ENCODE results near the gene MCC. TPM values are rescaled to one million over a fixed set of nuclear protein-coding genes. Genes with fewer than 3 reads are reported as not detected.

The MCC gene
- total and polyA plus RNA-seq, 12 donors = 4.2 to 34.1 (median 25.2) TPM

DNA sequence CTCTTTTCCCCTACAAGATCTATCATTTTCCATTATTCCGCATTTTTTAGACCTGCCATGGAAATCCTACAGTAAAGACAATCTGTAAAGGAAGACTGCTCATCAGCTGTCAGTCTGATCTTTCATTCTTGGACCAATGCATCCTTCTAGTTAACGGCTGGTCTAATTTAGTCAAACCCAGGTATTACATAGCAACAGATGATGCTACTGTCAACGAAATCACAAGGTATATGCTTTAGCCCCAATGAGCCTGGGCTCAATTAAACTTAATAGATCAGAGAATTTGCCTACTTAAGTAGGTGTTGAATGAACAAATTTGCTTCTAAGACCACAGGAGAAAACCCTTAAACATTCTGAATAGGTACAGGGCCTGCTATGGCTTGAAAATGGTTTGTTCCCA lies 260.5 kb downstream of the MCC start:
- no peak overlapping the region for H3K4me3 ChIP-seq
- peaks cover 0 to 67% (median 56%) of the 10 kb centered on the region in 9 donors for H3K4me1 ChIP-seq
- H3K27ac ChIP-seq = no peak overlapping the region
- H3K27me3 ChIP-seq = no peaks in the 10 kb centered on the region
- TF ChIP-seq, protein P1, sequence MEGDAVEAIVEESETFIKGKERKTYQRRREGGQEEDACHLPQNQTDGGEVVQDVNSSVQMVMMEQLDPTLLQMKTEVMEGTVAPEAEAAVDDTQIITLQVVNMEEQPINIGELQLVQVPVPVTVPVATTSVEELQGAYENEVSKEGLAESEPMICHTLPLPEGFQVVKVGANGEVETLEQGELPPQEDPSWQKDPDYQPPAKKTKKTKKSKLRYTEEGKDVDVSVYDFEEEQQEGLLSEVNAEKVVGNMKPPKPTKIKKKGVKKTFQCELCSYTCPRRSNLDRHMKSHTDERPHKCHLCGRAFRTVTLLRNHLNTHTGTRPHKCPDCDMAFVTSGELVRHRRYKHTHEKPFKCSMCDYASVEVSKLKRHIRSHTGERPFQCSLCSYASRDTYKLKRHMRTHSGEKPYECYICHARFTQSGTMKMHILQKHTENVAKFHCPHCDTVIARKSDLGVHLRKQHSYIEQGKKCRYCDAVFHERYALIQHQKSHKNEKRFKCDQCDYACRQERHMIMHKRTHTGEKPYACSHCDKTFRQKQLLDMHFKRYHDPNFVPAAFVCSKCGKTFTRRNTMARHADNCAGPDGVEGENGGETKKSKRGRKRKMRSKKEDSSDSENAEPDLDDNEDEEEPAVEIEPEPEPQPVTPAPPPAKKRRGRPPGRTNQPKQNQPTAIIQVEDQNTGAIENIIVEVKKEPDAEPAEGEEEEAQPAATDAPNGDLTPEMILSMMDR (IDR thresholded peaks at IDR 0.05) = no peak
- ATAC-seq (no peak), DNase-seq (no peak)
- intact Hi-C loops (cut with DNase I) = no loop called here
- no peaks in the 10 kb centered on the region for H3K36me3 ChIP-seq
- H3K9me3 ChIP-seq = no peaks in the 10 kb centered on the region
- WGBS, 2 donors = 63 to 80% methylated on average over 3 of the region's 3 CpGs

DNA sequence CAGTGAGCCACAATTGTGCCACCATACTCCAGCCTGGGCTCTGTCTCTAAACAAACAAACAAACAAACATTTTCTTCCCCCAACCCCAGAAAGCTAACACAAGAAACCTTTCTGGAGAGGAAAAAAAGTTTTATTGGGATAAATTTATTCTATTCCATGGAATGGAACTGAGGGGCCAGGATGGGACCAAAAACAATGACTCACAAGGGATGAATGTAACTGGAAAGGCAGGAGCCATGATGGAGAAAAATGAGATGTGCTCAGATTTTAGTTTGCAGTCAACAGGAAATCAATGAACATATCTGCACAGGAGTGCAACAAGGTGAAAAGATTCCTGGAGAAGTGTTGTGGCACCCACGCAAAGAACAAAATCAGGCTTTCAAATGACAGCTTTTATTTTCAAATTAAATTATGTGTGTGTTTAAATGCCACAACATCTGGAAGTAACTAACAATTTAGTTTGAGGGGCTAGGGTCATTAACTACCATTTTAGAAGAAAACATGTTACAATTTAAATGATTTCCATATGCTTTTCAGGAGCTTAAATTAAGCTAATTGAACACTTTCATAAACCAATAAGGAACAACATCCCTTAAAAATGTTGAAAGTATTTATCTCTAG lies 262.0 kb downstream of the MCC start:
- Histone ChIP-seq H3K27me3 (no peaks in the 10 kb centered on the region), H3K27ac (peak overlapping the region in 5 of 10 donors; percentile 35 to 67 (median 62)), H3K4me3 (no peak overlapping the region), H3K4me1 (peaks cover 0 to 62% (median 44%) of the 10 kb centered on the region in 9 donors), H3K9me3 (no peaks in the 10 kb centered on the region), H3K36me3 (no peaks in the 10 kb centered on the region)
- 96 to 97% methylated on average over 1 of the region's 1 CpG for WGBS, 2 donors
- intact Hi-C loops (cut with DNase I) = no loop called here
- TF ChIP-seq, protein P1 (IDR thresholded peaks at IDR 0.05) = no peak
- DNase-seq (no peak), ATAC-seq (no peak)

DNA sequence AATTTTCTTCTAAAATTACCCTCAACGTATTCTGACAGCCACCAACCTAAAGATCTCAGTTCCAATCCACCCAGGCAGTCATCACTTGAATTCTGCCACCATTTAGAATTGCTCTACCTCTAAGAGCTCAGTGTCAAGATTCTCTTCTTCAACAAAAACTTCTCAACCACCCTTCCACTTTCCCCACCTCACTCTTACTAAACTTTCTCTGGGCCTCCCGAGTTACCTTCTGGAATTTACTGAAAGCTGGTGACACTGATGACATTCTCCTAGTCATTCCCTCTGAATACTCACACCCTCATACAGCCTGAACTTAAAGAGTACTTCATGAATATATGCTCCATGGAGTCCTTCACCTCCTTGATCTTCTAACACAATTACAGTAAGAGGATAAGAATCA lies 263.0 kb downstream of the MCC start:
- TF ChIP-seq, protein P1 (IDR thresholded peaks at IDR 0.05) = no peak
- no peak for DNase-seq
- WGBS, 2 donors = 75 to 78% methylated on average over 2 of the region's 2 CpGs
- no peaks in the 10 kb centered on the region for H3K27me3 ChIP-seq
- intact Hi-C loops (cut with DNase I) = no loop called here
- H3K4me3 ChIP-seq = no peak overlapping the region
- peaks cover 0 to 62% (median 43%) of the 10 kb centered on the region in 9 donors for H3K4me1 ChIP-seq
- H3K9me3 ChIP-seq = no peaks in the 10 kb centered on the region
- H3K27ac ChIP-seq = peak overlapping the region in 7 of 10 donors; percentile 28 to 67 (median 62)
- H3K36me3 ChIP-seq = no peaks in the 10 kb centered on the region
- peak in 1 of 8 donors; percentile 20 for ATAC-seq

DNA sequence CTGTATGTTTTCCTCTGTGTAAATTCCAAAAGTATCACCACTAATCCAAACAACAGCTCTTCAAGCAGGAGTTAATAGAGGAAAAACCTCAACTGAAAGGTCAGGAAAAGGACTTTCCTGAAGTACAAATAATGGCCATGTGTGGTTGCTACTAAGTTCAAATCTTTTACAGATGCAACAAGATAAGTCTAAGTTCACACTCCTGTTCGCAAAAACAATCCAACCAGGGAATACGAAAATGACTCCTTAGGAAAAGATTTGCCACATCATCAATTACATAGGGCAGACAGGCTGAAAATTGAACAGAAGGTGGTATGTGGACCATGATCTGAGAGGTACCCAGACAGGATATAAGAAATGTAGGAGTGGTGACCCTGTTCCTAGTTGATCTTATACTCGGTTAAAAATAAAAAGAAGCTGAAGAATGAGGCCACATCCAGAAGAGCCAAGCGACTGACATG lies 263.6 kb downstream of the MCC start:
- H3K27ac ChIP-seq = peak overlapping the region in 7 of 10 donors; percentile 28 to 67 (median 62)
- no peaks in the 10 kb centered on the region for H3K27me3 ChIP-seq
- TF ChIP-seq, protein P1 (IDR thresholded peaks at IDR 0.05) = no peak
- H3K36me3 ChIP-seq = no peaks in the 10 kb centered on the region
- intact Hi-C loops (cut with DNase I) = no loop called here
- H3K9me3 ChIP-seq = no peaks in the 10 kb centered on the region
- DNase-seq = no peak
- H3K4me3 ChIP-seq = no peak overlapping the region
- peaks cover 0 to 61% (median 39%) of the 10 kb centered on the region in 9 donors for H3K4me1 ChIP-seq
- 66 to 68% methylated on average over 4 of the region's 4 CpGs for WGBS, 2 donors
- peak in 6 of 8 donors; percentile 19 to 66 (median 58) for ATAC-seq

Measured in heart right ventricle (tissue), 16 donors.